Measurements from ENCODE around the gene NDUFAF8. TPM values are rescaled to one million over a fixed set of nuclear protein-coding genes. Genes with fewer than 3 reads are reported as not detected.

Gene NDUFAF8
- total RNA-seq, 1 donor from 2014 or later: 45.9 TPM

DNA sequence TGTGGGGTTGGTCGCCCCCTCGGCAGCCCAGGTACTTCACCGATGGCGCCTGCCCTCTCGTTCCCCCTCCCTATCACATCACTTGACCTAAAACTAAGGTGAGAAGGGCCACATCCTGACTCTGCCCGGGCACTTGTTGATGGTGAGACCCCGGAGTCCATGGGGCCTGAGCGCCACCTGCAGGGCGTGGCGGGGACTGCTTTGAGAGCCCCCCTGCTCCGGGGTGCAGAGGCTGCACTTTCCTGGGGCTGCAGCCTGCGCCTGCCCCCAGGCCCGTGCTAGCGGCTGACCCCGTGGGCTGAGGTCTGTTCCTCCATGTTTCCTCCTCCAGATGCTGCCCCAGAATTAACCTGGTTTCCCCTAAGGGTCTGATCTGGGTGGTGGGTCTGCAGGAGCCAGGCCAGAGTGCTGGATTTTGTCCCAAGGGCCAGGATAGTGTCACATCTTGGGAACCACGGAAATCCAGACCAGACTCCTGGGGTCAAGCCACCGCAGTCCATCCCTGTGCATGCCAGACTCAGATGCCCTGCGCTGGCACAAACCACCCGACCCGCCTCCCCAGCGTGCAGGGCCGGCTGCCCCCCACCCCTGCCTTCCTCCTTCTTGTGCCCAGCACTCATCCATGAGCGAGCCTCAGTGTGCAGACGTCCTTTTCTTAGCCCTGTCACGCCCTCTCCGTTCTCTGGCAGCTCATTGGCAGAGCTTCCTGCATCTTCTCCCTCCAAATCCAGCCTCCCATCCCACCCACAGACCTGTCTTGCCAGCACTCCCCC, 2.7 kb downstream of the NDUFAF8 start:
- DNase-seq (ENCODE audit: low read depth): no peak
- TF ChIP-seq CTCF (IDR thresholded peaks at IDR 0.05; ENCODE audit: insufficient read depth, low read length, poor library complexity, severe bottlenecking): peak; percentile 88
- no peaks in the 10 kb centered on the region for H3K27me3 ChIP-seq (ENCODE audit: control insufficient read depth, insufficient read depth, low read length)
- H3K4me3 ChIP-seq (ENCODE audit: low read depth, low read length): no peak overlapping the region
- peaks cover 2% of the 10 kb centered on the region for H3K36me3 ChIP-seq (ENCODE audit: control insufficient read depth, insufficient read depth, low read length)

- H3K4me3 ChIP-seq (ENCODE audit: low read depth, low read length): no peak overlapping the region
- no peak for TF ChIP-seq CTCF (IDR thresholded peaks at IDR 0.05; ENCODE audit: insufficient read depth, low read length, poor library complexity, severe bottlenecking)
- DNase-seq (ENCODE audit: low read depth): no peak
- H3K27me3 ChIP-seq (ENCODE audit: control insufficient read depth, insufficient read depth, low read length): no peaks in the 10 kb centered on the region
- H3K36me3 ChIP-seq (ENCODE audit: control insufficient read depth, insufficient read depth, low read length): peaks cover 2% of the 10 kb centered on the region
These were observed 3.6 kb downstream of the NDUFAF8 start for GRCh38 chr17:81242421-81243332.

DNA sequence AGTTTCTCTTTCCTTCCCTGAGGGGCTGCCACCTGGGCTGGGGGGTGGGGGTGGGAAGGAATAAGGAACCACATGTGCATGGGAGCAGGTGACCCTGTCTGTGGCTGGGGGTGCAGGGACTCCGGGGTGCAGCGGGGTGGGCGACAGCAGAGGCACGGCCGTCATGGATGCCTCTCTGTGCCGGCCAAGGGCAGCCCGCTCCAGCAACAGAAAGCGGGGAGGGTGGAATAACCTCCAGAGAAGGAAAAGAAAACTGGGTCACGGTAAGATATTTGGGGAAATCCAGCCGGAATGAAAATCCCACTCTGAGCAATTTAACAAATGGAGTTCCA, 4.2 kb downstream of the NDUFAF8 start:
- Histone ChIP-seq H3K36me3 (ENCODE audit: control insufficient read depth, insufficient read depth, low read length) (peaks cover 2% of the 10 kb centered on the region), H3K4me3 (ENCODE audit: low read depth, low read length) (no peak overlapping the region), H3K27me3 (ENCODE audit: control insufficient read depth, insufficient read depth, low read length) (no peaks in the 10 kb centered on the region)
- DNase-seq (ENCODE audit: low read depth): no peak
- TF ChIP-seq CTCF (IDR thresholded peaks at IDR 0.05; ENCODE audit: insufficient read depth, low read length, poor library complexity, severe bottlenecking): no peak

DNA sequence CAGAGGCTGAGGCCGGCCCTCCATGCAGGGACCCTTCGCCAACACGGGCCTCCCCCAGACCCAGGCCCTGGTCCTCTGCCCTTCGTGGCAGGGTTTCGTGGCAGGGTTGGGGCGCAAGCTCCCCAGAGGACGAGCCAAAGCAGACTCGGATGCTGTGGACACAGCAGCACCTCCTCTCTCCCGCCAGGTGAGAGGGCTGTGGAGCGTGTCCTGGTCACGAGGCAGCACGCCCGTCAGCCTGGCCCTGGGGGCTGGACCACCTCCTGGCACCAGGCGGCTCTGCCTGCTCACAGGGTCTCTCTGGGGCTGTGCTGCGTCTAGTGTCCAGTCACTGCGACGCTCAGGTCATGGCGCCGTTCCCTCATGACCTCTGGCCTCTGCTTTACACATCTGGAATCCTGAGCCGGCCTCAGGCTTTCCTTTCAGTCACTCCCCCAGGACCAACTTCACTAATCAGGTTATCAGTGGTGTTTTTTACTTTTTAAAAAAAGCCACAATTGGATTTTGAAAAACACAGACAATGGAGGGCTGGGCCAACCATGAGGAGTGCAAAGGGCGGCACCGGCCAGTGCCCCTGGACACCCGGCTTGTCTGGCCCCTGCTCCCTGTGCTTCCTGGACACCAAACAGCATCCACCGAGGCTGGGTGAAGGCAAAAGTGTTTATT, 5.4 kb downstream of the NDUFAF8 start:
- TF ChIP-seq CTCF (IDR thresholded peaks at IDR 0.05; ENCODE audit: insufficient read depth, low read length, poor library complexity, severe bottlenecking): no peak
- H3K36me3 ChIP-seq (ENCODE audit: control insufficient read depth, insufficient read depth, low read length): peaks cover 2% of the 10 kb centered on the region
- H3K27me3 ChIP-seq (ENCODE audit: control insufficient read depth, insufficient read depth, low read length): no peaks in the 10 kb centered on the region
- no peak for DNase-seq (ENCODE audit: low read depth)
- H3K4me3 ChIP-seq (ENCODE audit: low read depth, low read length): no peak overlapping the region

DNA sequence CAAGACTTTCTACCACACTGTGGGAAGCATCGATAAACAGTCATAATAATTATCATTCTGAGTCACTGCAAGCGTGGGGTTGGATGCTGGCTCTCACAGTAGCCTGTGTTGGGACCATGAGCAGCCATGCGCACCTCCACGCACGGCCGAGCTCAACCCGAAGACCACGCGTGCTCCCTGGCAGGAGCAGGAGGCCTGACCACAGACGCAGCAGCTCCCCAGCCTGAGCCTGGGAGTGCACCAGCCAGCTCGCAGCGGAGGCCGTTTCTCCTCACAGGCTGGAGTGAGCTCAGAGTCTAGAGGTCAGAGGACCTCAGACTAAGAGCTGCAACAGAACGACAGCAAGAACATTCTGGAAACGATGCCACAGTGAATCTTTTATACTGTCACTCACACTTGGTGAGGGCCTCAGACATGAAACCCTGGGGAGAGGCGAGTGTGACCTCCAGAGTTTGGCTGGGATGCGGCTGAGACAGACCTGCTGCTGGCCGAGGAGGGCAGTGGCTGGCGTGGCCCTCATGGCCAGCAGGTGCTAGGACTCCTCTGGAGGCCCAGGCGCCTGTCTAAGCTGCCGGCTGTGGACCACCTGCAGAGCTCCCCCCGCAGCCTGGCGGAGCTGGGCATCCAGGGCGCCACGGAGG, 6.0 kb downstream of the NDUFAF8 start:
- Histone ChIP-seq H3K27me3 (ENCODE audit: control insufficient read depth, insufficient read depth, low read length) (no peaks in the 10 kb centered on the region), H3K36me3 (ENCODE audit: control insufficient read depth, insufficient read depth, low read length) (peaks cover 2% of the 10 kb centered on the region), H3K4me3 (ENCODE audit: low read depth, low read length) (no peak overlapping the region)
- DNase-seq (ENCODE audit: low read depth): peak; percentile 63
- no peak for TF ChIP-seq CTCF (IDR thresholded peaks at IDR 0.05; ENCODE audit: insufficient read depth, low read length, poor library complexity, severe bottlenecking)

Measured in kidney epithelial cell (primary cell).